Esophagus mucosa (tissue), 1 donor: ENCODE data around the gene CDK16. TPM values are rescaled to one million over a fixed set of nuclear protein-coding genes. Genes with fewer than 3 reads are reported as not detected.

ENCODE experiments used
- ATAC-seq: fragments of 200-7000 bp; cut with Tn5 transposase; one replicate; pipeline ENCODE4 v1.9.1; 2020
- total RNA-seq: library from RNA; stranded (reverse); gene quantifications from one replicate; pipeline ENCODE4 v1.2.4, GENCODE V29; 2023
- donor health status: DM: yes; HTN: yes; CAD: no.

The CDK16 gene
- 80.7 TPM for total RNA-seq

- ATAC-seq = peak; percentile 65
These were observed at the start of gene CDK16 for GRCh38 chrX:47218280-47218919. Gene CDK16 (plus strand): TSS chrX:47218681. CDS start chrX:47223558, 4,877 bp downstream.

DNA sequence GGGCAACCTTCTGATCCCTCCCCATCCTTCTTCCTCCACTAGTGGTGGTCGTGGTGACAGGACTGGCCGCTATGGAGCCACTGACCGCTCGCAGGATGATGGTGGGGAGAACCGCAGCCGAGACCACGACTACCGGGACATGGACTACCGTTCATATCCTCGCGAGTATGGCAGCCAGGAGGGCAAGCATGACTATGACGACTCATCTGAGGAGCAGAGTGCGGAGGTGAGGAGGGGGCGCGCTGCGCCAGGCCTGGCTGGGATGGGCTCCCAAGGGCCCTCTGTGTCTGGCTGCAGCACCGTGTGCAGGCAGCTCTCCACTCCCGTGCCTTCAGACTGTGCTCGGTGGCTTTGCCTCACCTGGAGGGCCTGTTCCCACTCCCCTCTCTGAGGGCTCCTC is 49.2 kb upstream of the CDK16 start:
- peak; percentile 7 for ATAC-seq

- ATAC-seq = peak; percentile 15
These were observed 48.6 kb upstream of the CDK16 start for GRCh38 chrX:47169726-47170515.

- ATAC-seq = no peak
These were observed 47.4 kb upstream of the CDK16 start for GRCh38 chrX:47170861-47171692.

GRCh38 chrX:47171996-47172395 is 46.5 kb upstream of the CDK16 start:
- no peak for ATAC-seq

DNA sequence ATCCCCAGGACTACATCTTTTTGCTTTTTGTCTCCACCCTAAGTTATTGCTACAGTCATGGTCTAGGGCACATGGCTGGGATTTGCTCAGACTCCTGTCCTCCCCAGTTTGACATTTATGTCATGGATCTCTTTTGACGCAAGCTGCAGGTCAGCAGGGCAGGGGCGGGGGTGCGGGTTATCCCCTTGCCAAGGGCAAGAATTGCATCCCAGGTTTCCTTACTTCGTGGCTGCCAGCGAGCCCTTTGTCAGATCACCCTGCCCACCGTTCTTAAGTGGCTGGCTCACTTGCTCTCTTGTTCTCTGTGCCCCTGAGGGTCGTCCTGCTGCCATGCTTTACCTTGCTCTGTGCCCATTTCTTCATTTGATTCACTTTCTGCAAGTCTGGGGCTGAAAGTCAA is 45.9 kb upstream of the CDK16 start:
- no peak for ATAC-seq

DNA sequence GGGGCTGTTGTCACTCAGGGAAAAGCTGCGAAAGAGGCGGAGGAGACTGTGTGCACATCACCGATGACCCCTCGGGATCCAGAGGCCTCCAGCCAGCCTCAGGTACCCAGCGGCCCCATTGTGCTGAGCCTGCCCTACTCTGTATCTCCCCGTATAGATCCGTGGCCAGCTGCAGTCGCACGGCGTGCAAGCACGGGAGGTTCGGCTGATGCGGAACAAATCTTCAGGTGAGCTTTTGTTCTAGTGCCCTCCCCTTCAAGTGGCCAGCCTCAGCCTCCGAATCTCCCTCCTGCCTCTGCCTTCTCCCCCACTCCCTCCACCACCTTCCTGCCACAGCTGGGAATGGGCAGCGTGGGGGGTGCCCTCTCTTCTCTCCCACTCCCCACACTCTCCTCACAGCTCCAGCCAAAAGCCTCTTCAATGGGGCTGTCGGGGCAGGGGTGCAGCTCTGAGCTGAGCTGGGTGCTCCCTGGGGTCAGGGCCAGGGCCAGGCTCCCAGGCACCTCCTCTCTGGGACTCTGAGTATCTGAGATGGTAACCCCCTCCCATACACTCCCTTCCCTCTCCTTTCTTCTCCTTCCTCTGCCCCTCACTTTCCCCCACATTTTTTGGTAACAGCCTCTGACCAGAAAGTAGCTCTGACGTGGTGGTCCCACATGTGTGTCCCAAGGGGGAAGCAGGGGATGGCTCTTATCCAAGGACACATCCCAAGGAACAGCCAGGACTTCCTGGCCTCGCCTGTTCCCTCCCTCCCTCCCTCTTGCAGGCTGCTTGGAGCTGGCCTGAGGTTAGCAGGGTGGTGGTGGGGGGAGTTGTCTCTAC is 45.3 kb upstream of the CDK16 start:
- no peak for ATAC-seq

DNA sequence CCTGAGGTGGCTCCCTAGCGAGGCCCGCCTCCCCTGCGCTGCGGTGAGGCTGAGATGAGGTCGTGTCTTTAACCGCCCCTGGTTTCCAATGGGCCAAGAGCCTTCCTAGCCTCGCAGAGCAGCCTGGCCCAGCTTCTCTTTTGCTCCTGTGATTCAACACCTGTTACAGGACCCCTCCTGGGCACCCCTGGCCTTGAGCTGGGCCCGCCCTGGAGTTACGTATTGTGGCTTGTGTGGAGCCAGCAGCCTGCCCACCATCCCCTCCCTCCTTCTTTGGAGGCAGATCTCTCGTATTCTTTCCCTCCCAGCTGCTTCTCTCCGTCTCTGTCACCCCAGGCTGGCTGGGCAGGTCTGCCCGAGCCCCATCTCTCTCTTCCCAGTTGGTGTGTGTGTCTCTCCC is 44.1 kb upstream of the CDK16 start:
- no peak for ATAC-seq

GRCh38 chrX:47174846-47175587 is 43.5 kb upstream of the CDK16 start:
- no peak for ATAC-seq

GRCh38 chrX:47175588-47175980 is 42.9 kb upstream of the CDK16 start:
- ATAC-seq = no peak

GRCh38 chrX:47176101-47176740 is 42.3 kb upstream of the CDK16 start:
- no peak for ATAC-seq

- ATAC-seq = no peak
These were observed 41.4 kb upstream of the CDK16 start for GRCh38 chrX:47177079-47177478.

DNA sequence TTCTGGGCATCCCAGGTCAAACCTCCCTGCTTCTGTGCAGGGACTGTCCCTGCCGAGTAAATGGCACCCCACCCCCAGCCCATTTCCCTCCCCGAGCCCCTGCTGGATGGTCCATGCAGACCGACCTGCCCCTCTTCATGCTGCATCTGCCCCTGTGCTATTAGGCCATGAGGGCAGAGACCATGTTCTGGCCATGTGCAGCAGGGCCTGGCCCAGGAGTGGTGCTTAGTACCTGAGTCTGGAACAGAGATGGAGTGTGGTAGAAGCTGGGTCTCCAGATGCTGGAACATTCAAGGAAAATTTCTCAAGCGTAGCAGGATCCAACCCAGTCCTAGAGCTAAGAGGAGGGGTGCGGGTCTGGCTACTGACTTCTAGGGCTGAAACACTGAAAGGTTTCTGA is 40.1 kb upstream of the CDK16 start:
- ATAC-seq = no peak

DNA sequence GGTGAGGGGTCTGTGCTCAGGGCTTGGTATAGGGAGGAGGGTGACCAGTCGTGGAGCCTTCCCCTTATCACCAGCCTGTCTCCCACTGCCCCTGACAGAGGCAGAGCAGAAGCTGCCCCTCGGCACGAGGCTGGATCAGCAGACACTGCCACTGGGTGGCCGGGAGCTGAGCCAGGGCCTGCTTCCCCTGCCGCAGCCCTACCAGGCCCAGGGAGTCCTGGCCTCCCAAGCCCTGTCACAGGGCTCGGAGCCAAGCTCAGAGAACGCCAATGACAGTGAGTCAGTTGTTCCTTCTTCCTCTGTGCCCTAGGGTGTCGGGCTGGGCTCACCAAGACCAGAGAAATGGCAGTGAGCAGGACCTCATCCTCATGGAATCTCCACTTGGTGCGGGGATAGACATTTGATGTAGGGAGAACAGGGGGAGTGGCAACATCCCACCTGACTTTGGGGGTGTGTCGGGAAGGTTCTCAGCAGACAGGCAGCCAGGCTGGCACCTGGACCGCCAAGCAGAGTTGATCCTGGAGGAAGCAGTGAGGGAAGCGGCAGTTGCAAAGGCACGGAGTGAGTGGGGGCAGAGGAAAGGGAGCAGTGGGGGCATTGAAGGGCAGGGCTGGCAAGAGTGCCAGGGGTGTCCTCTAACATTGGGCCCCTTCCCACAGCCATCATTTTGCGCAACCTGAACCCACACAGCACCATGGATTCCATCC is 39.1 kb upstream of the CDK16 start:
- ATAC-seq = peak; percentile 79

DNA sequence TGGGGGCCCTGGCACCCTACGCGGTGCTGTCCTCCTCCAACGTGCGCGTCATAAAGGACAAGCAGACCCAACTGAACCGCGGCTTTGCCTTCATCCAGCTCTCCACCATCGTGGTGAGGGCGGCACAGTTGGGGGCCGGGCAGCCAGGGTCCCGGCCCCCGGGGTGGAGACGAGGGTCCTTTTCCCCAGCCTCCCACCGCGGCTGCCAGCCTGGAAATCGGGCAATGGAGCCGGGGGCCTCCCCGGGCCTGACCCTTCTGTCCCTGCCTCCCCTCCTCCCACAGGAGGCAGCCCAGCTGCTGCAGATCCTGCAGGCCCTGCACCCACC is 38.6 kb upstream of the CDK16 start:
- ATAC-seq = no peak

- no peak for ATAC-seq
These were observed 38.1 kb upstream of the CDK16 start for GRCh38 chrX:47180346-47180745.

DNA sequence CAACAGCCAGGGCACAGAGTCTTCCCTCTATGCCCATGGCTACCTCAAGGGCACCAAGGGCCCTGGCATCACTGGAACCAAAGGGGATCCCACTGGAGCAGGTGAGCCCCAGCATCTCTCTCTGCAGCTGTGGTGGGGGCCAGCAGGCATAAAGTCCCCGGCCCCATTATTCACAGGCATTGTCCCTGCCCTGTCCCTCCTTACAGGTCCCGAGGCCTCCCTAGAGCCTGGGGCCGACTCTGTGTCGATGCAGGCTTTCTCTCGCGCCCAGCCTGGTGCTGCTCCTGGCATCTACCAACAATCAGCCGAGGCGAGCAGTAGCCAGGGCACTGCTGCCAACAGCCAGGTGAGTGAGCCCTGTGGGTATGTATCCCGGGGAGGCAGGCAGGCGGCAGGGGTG is 37.2 kb upstream of the CDK16 start:
- no peak for ATAC-seq

GRCh38 chrX:47182106-47182700 is 36.3 kb upstream of the CDK16 start:
- no peak for ATAC-seq

GRCh38 chrX:47184486-47184885 is 34.0 kb upstream of the CDK16 start:
- no peak for ATAC-seq

- ATAC-seq = no peak
These were observed 33.2 kb upstream of the CDK16 start for GRCh38 chrX:47185241-47185640.
